ACHN (cell line): Measurements from ENCODE around the gene LYPD6.
"Not testable (repeated sequence)": the region's sequence is repeated elsewhere in the genome, so short reads cannot be mapped to it uniquely, and the experiment has no call there.

Experiments used
- DNase-seq: peaks from one replicate; pipeline ENCODE4 v3.0.0-alpha.2; 2015
- in situ Hi-C: cut with HindIII; loops from 2 replicates; pipeline ENCODE4 v1.10.0; 2017; ENCODE audit warnings: low sequenced_read_pairs, low pct_ligation_motif_present, low pct_unique_long_range_greater_than_20kb

The LYPD6 gene

DNA sequence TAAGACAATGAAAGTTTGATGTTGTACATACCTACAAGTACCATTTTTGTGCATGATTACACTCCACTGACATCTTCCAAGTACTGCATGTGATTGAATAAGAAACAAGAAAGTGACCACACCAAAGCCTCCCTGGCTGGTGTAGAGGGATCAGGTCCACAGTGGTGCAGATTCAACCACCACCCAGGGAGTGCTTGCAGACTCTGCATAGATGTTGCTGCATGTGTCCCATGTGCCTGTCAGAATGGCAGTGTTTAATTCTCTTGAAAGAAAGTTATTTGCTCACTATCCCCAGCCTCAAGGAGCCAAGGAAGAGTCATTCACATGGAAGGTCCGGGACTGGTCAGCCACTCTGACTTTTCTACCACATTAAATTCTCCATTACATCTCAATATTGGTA is 142.7 kb downstream of the LYPD6 start:
- in situ Hi-C loops, result no loop called here
- no peak for DNase-seq

GRCh38 chr2:149473521-149473920 is 143.1 kb downstream of the LYPD6 start:
- DNase-seq, result no peak
- in situ Hi-C loops, result no loop called here

- in situ Hi-C loops, result no loop called here
These were observed 152.7 kb downstream of the LYPD6 start for GRCh38 chr2:149483004-149483605.

DNA sequence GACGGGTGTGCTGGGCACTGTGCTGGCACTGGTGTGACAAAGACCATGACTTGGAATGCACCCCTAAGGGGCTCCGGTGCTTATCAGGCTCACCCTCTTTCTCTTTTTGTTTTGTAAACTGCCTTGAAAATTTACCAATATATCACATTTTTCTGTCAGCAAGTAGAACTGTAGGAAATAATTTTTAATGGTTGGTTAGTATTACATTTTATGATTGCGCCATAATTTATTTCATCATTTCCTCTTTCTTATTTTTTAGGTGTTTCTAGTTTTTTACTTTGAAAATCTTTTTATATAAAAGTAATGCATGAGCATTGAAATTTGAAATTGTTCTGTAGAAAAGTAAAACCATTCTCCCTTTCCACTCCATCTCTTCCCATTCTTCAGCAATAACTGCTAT is 156.3 kb downstream of the LYPD6 start:
- in situ Hi-C loops, result no loop called here
- no peak for DNase-seq

More at GRCh38 chr2:149483004-149483605, 152.7 kb downstream of the LYPD6 start:
- no peak for DNase-seq

GRCh38 chr2:149487189-149487588 is 156.8 kb downstream of the LYPD6 start:
- no peak for DNase-seq

GRCh38 chr2:149488706-149489440 is 158.5 kb downstream of the LYPD6 start:
- DNase-seq, result no peak
- in situ Hi-C loops, result no loop called here

More at GRCh38 chr2:149487189-149487588, 156.8 kb downstream of the LYPD6 start:
- in situ Hi-C loops, result no loop called here

GRCh38 chr2:149489452-149489851 is 159.1 kb downstream of the LYPD6 start:
- in situ Hi-C loops, result no loop called here
- DNase-seq, result no peak

GRCh38 chr2:149490296-149490695 is 159.9 kb downstream of the LYPD6 start:
- no peak for DNase-seq
- in situ Hi-C loops, result no loop called here

DNA sequence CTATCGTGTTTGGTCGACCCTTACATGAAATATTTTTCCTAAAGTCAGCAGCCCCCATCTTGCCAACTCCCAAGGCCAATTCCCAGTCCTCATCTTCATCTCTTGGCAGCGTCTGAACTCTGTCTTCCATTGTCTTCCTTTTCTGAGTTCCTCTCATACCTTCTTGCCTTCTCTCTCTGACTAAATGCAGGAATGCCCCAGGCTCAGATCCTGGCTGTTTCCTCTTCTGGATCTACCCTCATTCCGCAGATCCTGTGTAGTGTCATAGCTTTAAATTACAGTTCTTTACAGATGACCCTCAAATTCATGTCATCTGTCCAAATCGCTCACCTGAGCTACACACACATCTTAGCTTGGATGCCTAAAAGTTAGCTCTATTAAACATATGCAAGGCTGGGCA is 162.5 kb downstream of the LYPD6 start:
- DNase-seq, result no peak
- in situ Hi-C loops, result no loop called here

GRCh38 chr2:149499204-149499603 is 168.8 kb downstream of the LYPD6 start:
- DNase-seq, in situ Hi-C loops: not testable (repeated sequence)

DNA sequence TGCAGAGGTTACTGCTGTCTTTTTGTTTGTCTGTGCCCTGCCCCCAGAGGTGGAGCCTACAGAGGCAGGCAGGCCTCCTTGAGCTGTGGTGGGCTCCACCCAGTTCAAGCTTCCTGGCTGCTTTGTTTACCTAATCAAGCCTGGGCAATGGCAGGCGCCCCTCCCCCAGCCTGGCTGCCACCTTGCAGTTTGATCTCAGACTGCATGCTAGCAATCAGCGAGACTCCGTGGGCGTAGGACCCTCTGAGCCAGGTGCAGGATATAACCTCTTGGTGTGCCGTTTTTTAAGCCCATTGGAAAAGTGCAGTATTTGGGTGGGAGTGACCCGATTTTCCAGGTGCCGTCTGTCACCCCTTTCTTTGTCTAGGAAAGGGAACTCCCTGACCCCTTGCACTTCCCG is 176.4 kb downstream of the LYPD6 start:
- in situ Hi-C loops, DNase-seq: not testable (repeated sequence)

DNA sequence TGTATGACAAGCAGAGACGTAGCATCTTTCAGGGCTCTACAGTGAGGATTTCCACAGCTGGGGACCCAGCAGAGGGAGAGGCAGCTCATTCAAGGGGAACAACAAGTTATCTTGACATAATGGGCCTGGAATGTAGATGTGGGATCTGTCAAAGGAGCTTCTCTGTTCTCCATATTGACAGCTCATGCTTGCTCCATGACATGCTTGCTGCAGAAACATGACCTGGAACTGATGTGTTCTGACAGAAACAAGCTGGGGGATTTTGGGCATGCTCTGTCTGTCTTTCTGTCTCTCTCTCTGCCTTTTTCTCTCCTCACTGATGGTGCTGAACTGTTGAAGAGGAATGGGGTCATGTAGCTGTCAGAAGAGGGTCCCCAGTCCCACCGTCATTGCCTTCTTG is 177.6 kb downstream of the LYPD6 start:
- no peak for DNase-seq
- in situ Hi-C loops, result no loop called here

GRCh38 chr2:149513461-149513860 is 183.1 kb downstream of the LYPD6 start:
- in situ Hi-C loops, result no loop called here
- DNase-seq, result no peak
